CD1c-positive myeloid dendritic cell (primary cell): ENCODE measurements around the gene ZMIZ1.

Experiments used
- DNase-seq: peaks from one replicate; pipeline ENCODE4 v3.0.0-alpha.2; 2016; ENCODE audit errors: extremely low spot score

Gene ZMIZ1

DNA sequence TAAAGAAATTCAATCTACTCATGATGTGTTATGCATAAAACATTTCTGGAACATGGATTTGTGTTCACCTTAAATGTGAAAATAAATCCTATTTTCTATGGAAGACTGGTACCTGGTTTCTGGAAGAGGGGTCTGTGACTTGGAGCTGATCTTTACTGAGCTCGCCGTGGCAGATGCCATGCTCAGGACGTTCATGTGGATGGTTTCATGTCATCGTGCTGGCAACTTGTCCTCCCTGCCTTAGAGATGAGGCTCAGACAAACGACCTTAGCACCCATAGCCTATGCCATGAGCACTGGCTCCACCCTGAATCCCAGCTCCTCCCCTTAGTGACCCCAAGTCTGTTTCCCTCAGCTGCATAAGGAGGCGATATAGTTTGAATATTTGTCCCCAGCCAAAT, 285.8 kb downstream of the ZMIZ1 start:
- DNase-seq, result no peak

GRCh38 chr10:79355420-79356017, 286.8 kb downstream of the ZMIZ1 start:
- DNase-seq, result no peak

- DNase-seq, result peak; percentile 71
Measured at GRCh38 chr10:79356104-79356503, 287.3 kb downstream of the ZMIZ1 start.

DNA sequence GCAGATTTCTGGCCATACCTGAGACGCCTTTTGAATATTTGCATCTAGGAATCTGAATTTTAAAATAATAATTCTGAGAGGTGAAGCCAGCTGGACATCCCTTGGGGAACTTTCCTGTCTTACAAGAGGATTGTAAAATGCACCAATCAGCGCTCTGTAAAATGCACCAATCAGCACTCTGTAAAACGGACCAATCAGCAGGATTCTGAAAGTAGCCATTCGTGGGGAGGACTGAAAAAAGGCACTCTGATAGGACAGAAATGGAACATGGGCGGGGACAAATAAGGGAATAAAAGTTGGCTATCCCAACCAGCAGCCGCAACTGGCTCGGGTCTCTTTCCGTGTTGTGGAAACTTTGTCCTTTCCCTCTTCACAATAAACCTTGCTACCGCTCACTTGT, 288.4 kb downstream of the ZMIZ1 start:
- DNase-seq, result no peak

DNA sequence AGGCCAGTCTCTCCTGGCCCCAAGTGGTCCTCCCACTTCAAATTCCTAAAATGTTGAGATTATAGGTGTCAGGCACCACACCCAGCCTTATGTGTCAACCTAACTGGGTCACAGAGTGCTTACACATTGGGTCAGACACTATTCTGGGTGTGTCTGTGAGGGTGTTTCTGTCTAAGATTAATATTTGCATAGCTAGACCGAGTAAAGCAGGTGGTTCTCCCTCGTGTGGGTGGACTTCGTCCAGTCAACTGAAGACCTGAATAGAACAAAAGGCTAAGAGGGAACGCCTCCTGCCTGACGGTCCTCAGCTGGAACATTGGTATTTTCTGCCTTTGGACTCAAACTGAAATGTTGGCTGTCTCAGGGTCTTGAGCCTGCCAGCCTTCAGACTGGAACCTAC, 290.0 kb downstream of the ZMIZ1 start:
- DNase-seq, result no peak

- no peak for DNase-seq
Measured at GRCh38 chr10:79359816-79360498, 291.2 kb downstream of the ZMIZ1 start.

- DNase-seq, result no peak
Measured at GRCh38 chr10:79360499-79361342, 292.0 kb downstream of the ZMIZ1 start.

GRCh38 chr10:79361726-79362397, 293.1 kb downstream of the ZMIZ1 start:
- no peak for DNase-seq
